Measurements from ENCODE around the gene ESPNL.

GRCh38 chr2:238161291-238162051 is 61.3 kb downstream of the ESPNL start:
- TF ChIP-seq CTCF (IDR thresholded peaks at IDR 0.05; ENCODE audit: low read length): no peak
- TF ChIP-seq EZH2 (optimal IDR thresholded peaks at IDR 0.05; ENCODE audit: low read depth, low read length): no peak
